Endometrial microvascular endothelial cells (primary cell): Measurements from ENCODE around the gene PLIN5. TPM values are rescaled to one million over a fixed set of nuclear protein-coding genes. Genes with fewer than 3 reads are reported as not detected.

Experiments
- total RNA-seq: library from RNA; depleted of rRNA; stranded (reverse); fragments of >200 nt; gene quantifications from one replicate; pipeline ENCODE4 v1.2.3, GENCODE V29; 2015; ENCODE audit errors: inconsistent ontology term

The PLIN5 gene
- total RNA-seq, 1 donor from 2014 or later, result not detected

Other genes starting within 250 kb of the PLIN5 start
- not detected for gene TMIGD2, start 232.8 kb downstream of the PLIN5 start, total RNA-seq
- gene FSD1, start 230.6 kb downstream of the PLIN5 start, total RNA-seq, result 15.1 TPM
- 15.0 TPM for gene STAP2, start 196.4 kb downstream of the PLIN5 start, total RNA-seq
- gene MPND, start 191.7 kb downstream of the PLIN5 start, total RNA-seq, result 3.5 TPM
- 128 TPM for gene SH3GL1, start 134.7 kb downstream of the PLIN5 start, total RNA-seq
- gene CHAF1A, start 132.6 kb downstream of the PLIN5 start, total RNA-seq, result 21.3 TPM
- gene UBXN6, start 77.4 kb downstream of the PLIN5 start, total RNA-seq, result 125 TPM
- 66.1 TPM for gene HDGFL2, start 62.9 kb downstream of the PLIN5 start, total RNA-seq
- gene PLIN4, start 16.7 kb downstream of the PLIN5 start, total RNA-seq, result not detected
- 0.28 TPM for gene LRG1, start 4.8 kb upstream of the PLIN5 start, total RNA-seq
- 220 TPM for gene SEMA6B, start 24.5 kb upstream of the PLIN5 start, total RNA-seq
- gene TNFAIP8L1, start 104.3 kb upstream of the PLIN5 start, total RNA-seq, result 14.2 TPM
- 130 TPM for gene MYDGF, start 135.1 kb upstream of the PLIN5 start, total RNA-seq
- gene DPP9, start 188.6 kb upstream of the PLIN5 start, total RNA-seq, result 58.5 TPM